ENCODE data around the gene RABL6.
"Not testable (repeated sequence)": the region's sequence is repeated elsewhere in the genome, so short reads cannot be mapped to it uniquely, and the experiment has no call there.

GRCh38 chr9:136882947-136883283 is 75.2 kb downstream of the RABL6 start:
- TF ChIP-seq CTCF, POLR2A (IDR thresholded peaks at IDR 0.05): not testable (repeated sequence)
